OCI-LY3 (cell line): Measurements from ENCODE around the gene ARID3A.
"Not testable (repeated sequence)": the region's sequence is repeated elsewhere in the genome, so short reads cannot be mapped to it uniquely, and the experiment has no call there.

Experiments used
- H2AFZ ChIP-seq: fragments of 200-600, 300-600 bp; shearing (Covaris generic); 2 replicates; pipeline ENCODE4 v1.6.0; 2014; ENCODE audit warnings: antibody characterized with exemption, low read depth, low read length
- H3K27ac ChIP-seq: fragments of 200-600, 300-600 bp; sonication (generic); 2 replicates; pipeline ENCODE4 v1.5.1; 2014; ENCODE audit warnings: mild to moderate bottlenecking, low read length, moderate library complexity, mixed read lengths
- H3K27me3 ChIP-seq: fragments of 200-600, 300-600 bp; sonication (generic); 2 replicates; pipeline ENCODE4 v1.6.1; 2014; ENCODE audit warnings: low read depth, low read length, mixed read lengths
- H3K36me3 ChIP-seq: fragments of 200-600, 300-600 bp; sonication (generic); replicated peaks from 2 replicates; pipeline ENCODE3; 2014; ENCODE audit warnings: low read depth, low read length, mixed read lengths
- H3K4me1 ChIP-seq: fragments of 300-600, 200-600 bp; sonication (generic); 2 replicates; pipeline ENCODE4 v1.6.1; 2014; ENCODE audit warnings: low read length, mixed read lengths
- H3K4me2 ChIP-seq: fragments of 200-600, 300-600 bp; sonication (generic); 2 replicates; pipeline ENCODE4 v1.6.1; 2014; ENCODE audit warnings: low read length, mixed read lengths
- H3K4me3 ChIP-seq: fragments of 300-600, 200-600 bp; sonication (generic); 2 replicates; pipeline ENCODE4 v1.5.1; 2014; ENCODE audit warnings: antibody characterized with exemption, mild to moderate bottlenecking, low read length, moderate library complexity
- H3K79me2 ChIP-seq: fragments of 300-600, 200-600 bp; shearing (Covaris generic); 2 replicates; pipeline ENCODE4 v1.6.1; 2014; ENCODE audit warnings: mild to moderate bottlenecking, low read length, mixed read lengths
- H3K9ac ChIP-seq: fragments of 300-600, 200-600 bp; shearing (Covaris generic); 2 replicates; pipeline ENCODE4 v1.6.0; 2014; ENCODE audit warnings: mild to moderate bottlenecking, low read length, moderate library complexity
- H3K9me3 ChIP-seq: fragments of 200-600, 300-600 bp; shearing (Covaris generic); 2 replicates; pipeline ENCODE4 v1.6.1; 2014; ENCODE audit warnings: low read length, mixed read lengths; ENCODE audit not compliant: insufficient read depth
- H4K20me1 ChIP-seq: fragments of 200-600, 300-600 bp; sonication (generic); 2 replicates; pipeline ENCODE4 v1.6.1; 2016; ENCODE audit warnings: low read length, mixed read lengths; ENCODE audit not compliant: insufficient read depth
- CTCF ChIP-seq: fragments of 200-600, 300-600 bp; sonication (generic); IDR thresholded peaks from 2 replicates; pipeline ENCODE4 v1.5.1; 2014; ENCODE audit warnings: antibody characterized with exemption, low read length, low read depth
- EZH2phosphoT487 ChIP-seq: fragments of 200-600 bp; shearing (Covaris generic); IDR thresholded peaks from 2 replicates; pipeline ENCODE4 v1.6.1; 2018; ENCODE audit warnings: antibody characterized with exemption, mixed run types, low read depth

The ARID3A gene

GRCh38 chr19:925526-926322, at the start of gene ARID3A:
TSS of gene ARID3A (plus strand) at chr19:926035. CDS start at chr19:929529, 3,494 bp downstream.
- peak within 1 kb of the TSS; percentile 85 for H3K27ac ChIP-seq
- peak within 1 kb of the TSS; percentile 85 for H3K4me3 ChIP-seq
- peaks cover 43% of the 10 kb centered on the region for H3K79me2 ChIP-seq
- H2AFZ ChIP-seq, result no peak within 1 kb of the TSS
- H3K4me1 ChIP-seq, result peaks cover 30% of the 10 kb centered on the region
- H3K9ac ChIP-seq, result peak within 1 kb of the TSS; percentile 99
- no peaks in the 10 kb centered on the region for H3K27me3 ChIP-seq
- H4K20me1 ChIP-seq, result peaks cover 24% of the 10 kb centered on the region
- no peak for TF ChIP-seq EZH2phosphoT487
- no peak for TF ChIP-seq CTCF
- peaks cover 27% of the 10 kb centered on the region for H3K36me3 ChIP-seq
- no peaks in the 10 kb centered on the region for H3K9me3 ChIP-seq
- H3K4me2 ChIP-seq, result peak within 1 kb of the TSS; percentile 89

GRCh38 chr19:876089-876488, 49.7 kb upstream of the ARID3A start:
- Histone ChIP-seq H3K9me3 (no peaks in the 10 kb centered on the region), H3K9ac (no peak overlapping the region), H3K36me3 (peaks cover 20% of the 10 kb centered on the region), H3K4me2 (no peak overlapping the region), H2AFZ (no peak overlapping the region), H3K79me2 (no peaks in the 10 kb centered on the region), H3K4me1 (peaks cover 8% of the 10 kb centered on the region), H3K27me3 (no peaks in the 10 kb centered on the region), H3K27ac (no peak overlapping the region), H4K20me1 (peaks cover 8% of the 10 kb centered on the region; the same call in 1 of the 2 replicates), H3K4me3 (no peak overlapping the region)
- TF ChIP-seq EZH2phosphoT487 (no peak), CTCF (no peak)

- Histone ChIP-seq H3K9ac (no peak overlapping the region), H3K4me1 (peaks cover 8% of the 10 kb centered on the region), H2AFZ (no peak overlapping the region), H3K27ac (no peak overlapping the region), H3K36me3 (peaks cover 24% of the 10 kb centered on the region), H4K20me1 (peaks cover 12% of the 10 kb centered on the region; the same call in 1 of the 2 replicates), H3K4me2 (no peak overlapping the region), H3K9me3 (no peaks in the 10 kb centered on the region), H3K79me2 (no peaks in the 10 kb centered on the region), H3K27me3 (no peaks in the 10 kb centered on the region), H3K4me3 (no peak overlapping the region)
- no peak for TF ChIP-seq EZH2phosphoT487
- TF ChIP-seq CTCF, result no peak
Observed at GRCh38 chr19:876780-877314, 49.0 kb upstream of the ARID3A start.

GRCh38 chr19:877992-878660, 47.7 kb upstream of the ARID3A start:
- H3K4me1 ChIP-seq, H4K20me1 ChIP-seq, H3K4me2 ChIP-seq, H3K9me3 ChIP-seq, H3K79me2 ChIP-seq, H3K27ac ChIP-seq, H2AFZ ChIP-seq, H3K27me3 ChIP-seq, H3K9ac ChIP-seq, H3K4me3 ChIP-seq: not testable (repeated sequence)
- peaks cover 36% of the 10 kb centered on the region for H3K36me3 ChIP-seq

- H3K79me2 ChIP-seq, H3K4me1 ChIP-seq, H3K27me3 ChIP-seq, H2AFZ ChIP-seq, H4K20me1 ChIP-seq, H3K4me2 ChIP-seq, H3K27ac ChIP-seq, H3K9me3 ChIP-seq, H3K9ac ChIP-seq, H3K4me3 ChIP-seq: not testable (repeated sequence)
- H3K36me3 ChIP-seq, result peaks cover 31% of the 10 kb centered on the region
Observed at GRCh38 chr19:878751-879561, 46.9 kb upstream of the ARID3A start.
